ENCODE data around the gene UBAP2. TPM values are rescaled to one million over a fixed set of nuclear protein-coding genes. Genes with fewer than 3 reads are reported as not detected.
"Not testable (repeated sequence)": the region's sequence is repeated elsewhere in the genome, so short reads cannot be mapped to it uniquely, and the experiment has no call there.

Gene UBAP2
- polyA plus RNA-seq, 2 donors: 12.6 to 15.6 TPM

GRCh38 chr9:34059281-34059680, 10.6 kb upstream of the UBAP2 start:
- no peaks in the 10 kb centered on the region for H3K9me3 ChIP-seq (ENCODE audit: control insufficient read depth in 2 of 2, insufficient read depth in 1 of 2, low read depth in 1 of 2, low read length in 1 of 2)
- H3K27me3 ChIP-seq (ENCODE audit: control insufficient read depth in 1 of 2, insufficient read depth in 2 of 2, low read length in 2 of 2): no peaks in the 10 kb centered on the region
- H3K36me3 ChIP-seq (ENCODE audit: control insufficient read depth in 2 of 2, insufficient read depth in 2 of 2, low read length in 1 of 2): no peaks in the 10 kb centered on the region
- no peak overlapping the region for H3K4me3 ChIP-seq (ENCODE audit: low read depth in 1 of 2, low read length in 2 of 2)
- H3K27ac ChIP-seq (ENCODE audit: low read depth in 2 of 2, low read length in 1 of 2): no peak overlapping the region
- 24 to 41% methylated on average over 3 of the region's 3 CpGs for WGBS, 2 donors
- no peaks in the 10 kb centered on the region for H3K4me1 ChIP-seq (ENCODE audit: control insufficient read depth in 2 of 2, insufficient read depth in 2 of 2, low read length in 1 of 2)

GRCh38 chr9:34049630-34050384, 1.1 kb upstream of the UBAP2 start:
- no peaks in the 10 kb centered on the region for H3K9me3 ChIP-seq (ENCODE audit: control insufficient read depth in 2 of 2, insufficient read depth in 1 of 2, low read depth in 1 of 2, low read length in 1 of 2)
- 34 to 50% methylated on average over 18 of the region's 18 CpGs for WGBS, 2 donors
- no peaks in the 10 kb centered on the region for H3K36me3 ChIP-seq (ENCODE audit: control insufficient read depth in 2 of 2, insufficient read depth in 2 of 2, low read length in 1 of 2)
- H3K4me1 ChIP-seq (ENCODE audit: control insufficient read depth in 2 of 2, insufficient read depth in 2 of 2, low read length in 1 of 2): peaks cover 0 to 3% of the 10 kb centered on the region in 2 donors
- no peaks in the 10 kb centered on the region for H3K27me3 ChIP-seq (ENCODE audit: control insufficient read depth in 1 of 2, insufficient read depth in 2 of 2, low read length in 2 of 2)
- H3K4me3 ChIP-seq (ENCODE audit: low read depth in 1 of 2, low read length in 2 of 2): peak overlapping the region; percentile 88 to 99
- peak overlapping the region; percentile 96 to 99 for H3K27ac ChIP-seq (ENCODE audit: low read depth in 2 of 2, low read length in 1 of 2)

- Histone ChIP-seq H3K9me3 (ENCODE audit: control insufficient read depth in 2 of 2, insufficient read depth in 1 of 2, low read depth in 1 of 2, low read length in 1 of 2) (no peaks in the 10 kb centered on the region), H3K4me3 (ENCODE audit: low read depth in 1 of 2, low read length in 2 of 2) (peak overlapping the region; percentile 88 to 99), H3K27ac (ENCODE audit: low read depth in 2 of 2, low read length in 1 of 2) (peak overlapping the region; percentile 96 to 99), H3K36me3 (ENCODE audit: control insufficient read depth in 2 of 2, insufficient read depth in 2 of 2, low read length in 1 of 2) (no peaks in the 10 kb centered on the region), H3K27me3 (ENCODE audit: control insufficient read depth in 1 of 2, insufficient read depth in 2 of 2, low read length in 2 of 2) (no peaks in the 10 kb centered on the region), H3K4me1 (ENCODE audit: control insufficient read depth in 2 of 2, insufficient read depth in 2 of 2, low read length in 1 of 2) (peaks cover 0 to 3% of the 10 kb centered on the region in 2 donors)
- WGBS, 2 donors: 0 to 2% methylated on average over 29 of the region's 29 CpGs
Measured at GRCh38 chr9:34047864-34048726, 592 bp downstream of the UBAP2 start.

GRCh38 chr9:34046784-34047379, 1.8 kb downstream of the UBAP2 start:
- 43 to 61% methylated on average over 5 of the region's 5 CpGs for WGBS, 2 donors
- H3K36me3 ChIP-seq (ENCODE audit: control insufficient read depth in 2 of 2, insufficient read depth in 2 of 2, low read length in 1 of 2): no peaks in the 10 kb centered on the region
- peaks cover 0 to 3% of the 10 kb centered on the region in 2 donors for H3K4me1 ChIP-seq (ENCODE audit: control insufficient read depth in 2 of 2, insufficient read depth in 2 of 2, low read length in 1 of 2)
- peak overlapping the region in 1 of 2 donors; percentile 99 for H3K4me3 ChIP-seq (ENCODE audit: low read depth in 1 of 2, low read length in 2 of 2)
- no peaks in the 10 kb centered on the region for H3K27me3 ChIP-seq (ENCODE audit: control insufficient read depth in 1 of 2, insufficient read depth in 2 of 2, low read length in 2 of 2)
- no peaks in the 10 kb centered on the region for H3K9me3 ChIP-seq (ENCODE audit: control insufficient read depth in 2 of 2, insufficient read depth in 1 of 2, low read depth in 1 of 2, low read length in 1 of 2)
- peak overlapping the region; percentile 29 to 74 for H3K27ac ChIP-seq (ENCODE audit: low read depth in 2 of 2, low read length in 1 of 2)

- Histone ChIP-seq H3K9me3 (ENCODE audit: control insufficient read depth in 2 of 2, insufficient read depth in 1 of 2, low read depth in 1 of 2, low read length in 1 of 2) (no peaks in the 10 kb centered on the region), H3K27me3 (ENCODE audit: control insufficient read depth in 1 of 2, insufficient read depth in 2 of 2, low read length in 2 of 2) (no peaks in the 10 kb centered on the region), H3K27ac (ENCODE audit: low read depth in 2 of 2, low read length in 1 of 2) (no peak overlapping the region), H3K4me1 (ENCODE audit: control insufficient read depth in 2 of 2, insufficient read depth in 2 of 2, low read length in 1 of 2) (peaks cover 0 to 3% of the 10 kb centered on the region in 2 donors), H3K4me3 (ENCODE audit: low read depth in 1 of 2, low read length in 2 of 2) (no peak overlapping the region), H3K36me3 (ENCODE audit: control insufficient read depth in 2 of 2, insufficient read depth in 2 of 2, low read length in 1 of 2) (no peaks in the 10 kb centered on the region)
- WGBS, 2 donors: 58 to 64% methylated on average over 3 of the region's 3 CpGs
Measured at GRCh38 chr9:34045903-34046302, 2.8 kb downstream of the UBAP2 start.

- H3K27ac ChIP-seq (ENCODE audit: low read depth in 2 of 2, low read length in 1 of 2); H3K9me3 ChIP-seq (ENCODE audit: control insufficient read depth in 2 of 2, insufficient read depth in 1 of 2, low read depth in 1 of 2, low read length in 1 of 2); H3K4me1 ChIP-seq (ENCODE audit: control insufficient read depth in 2 of 2, insufficient read depth in 2 of 2, low read length in 1 of 2); H3K27me3 ChIP-seq (ENCODE audit: control insufficient read depth in 1 of 2, insufficient read depth in 2 of 2, low read length in 2 of 2); H3K36me3 ChIP-seq (ENCODE audit: control insufficient read depth in 2 of 2, insufficient read depth in 2 of 2, low read length in 1 of 2); H3K4me3 ChIP-seq (ENCODE audit: low read depth in 1 of 2, low read length in 2 of 2): not testable (repeated sequence)
- WGBS, 2 donors: 94 to 96% methylated on average over 10 of the region's 10 CpGs
Measured at GRCh38 chr9:34042074-34042473, 6.6 kb downstream of the UBAP2 start.

GRCh38 chr9:34038851-34039250, 9.8 kb downstream of the UBAP2 start:
- H3K36me3 ChIP-seq (ENCODE audit: control insufficient read depth in 2 of 2, insufficient read depth in 2 of 2, low read length in 1 of 2); H3K9me3 ChIP-seq (ENCODE audit: control insufficient read depth in 2 of 2, insufficient read depth in 1 of 2, low read depth in 1 of 2, low read length in 1 of 2): not testable (repeated sequence)
- 96 to 99% methylated on average over 14 to 37 of the region's 37 CpGs for WGBS, 2 donors

GRCh38 chr9:34037626-34038025, 11.1 kb downstream of the UBAP2 start:
- Histone ChIP-seq H3K4me1 (ENCODE audit: control insufficient read depth in 2 of 2, insufficient read depth in 2 of 2, low read length in 1 of 2) (no peaks in the 10 kb centered on the region), H3K9me3 (ENCODE audit: control insufficient read depth in 2 of 2, insufficient read depth in 1 of 2, low read depth in 1 of 2, low read length in 1 of 2) (no peaks in the 10 kb centered on the region), H3K27ac (ENCODE audit: low read depth in 2 of 2, low read length in 1 of 2) (no peak overlapping the region), H3K4me3 (ENCODE audit: low read depth in 1 of 2, low read length in 2 of 2) (no peak overlapping the region), H3K27me3 (ENCODE audit: control insufficient read depth in 1 of 2, insufficient read depth in 2 of 2, low read length in 2 of 2) (no peaks in the 10 kb centered on the region), H3K36me3 (ENCODE audit: control insufficient read depth in 2 of 2, insufficient read depth in 2 of 2, low read length in 1 of 2) (no peaks in the 10 kb centered on the region)
- WGBS, 2 donors: 79 to 86% methylated on average over 2 of the region's 2 CpGs

More at GRCh38 chr9:34038851-34039250, 9.8 kb downstream of the UBAP2 start:
- not testable (repeated sequence) for H3K4me3 ChIP-seq (ENCODE audit: low read depth in 1 of 2, low read length in 2 of 2); H3K4me1 ChIP-seq (ENCODE audit: control insufficient read depth in 2 of 2, insufficient read depth in 2 of 2, low read length in 1 of 2); H3K27me3 ChIP-seq (ENCODE audit: control insufficient read depth in 1 of 2, insufficient read depth in 2 of 2, low read length in 2 of 2); H3K27ac ChIP-seq (ENCODE audit: low read depth in 2 of 2, low read length in 1 of 2)

GRCh38 chr9:34036625-34037024, 12.1 kb downstream of the UBAP2 start:
- WGBS, 2 donors: 96% methylated on average over 4 to 5 of the region's 5 CpGs
- no peaks in the 10 kb centered on the region for H3K4me1 ChIP-seq (ENCODE audit: control insufficient read depth in 2 of 2, insufficient read depth in 2 of 2, low read length in 1 of 2)
- H3K36me3 ChIP-seq (ENCODE audit: control insufficient read depth in 2 of 2, insufficient read depth in 2 of 2, low read length in 1 of 2): no peaks in the 10 kb centered on the region
- no peaks in the 10 kb centered on the region for H3K9me3 ChIP-seq (ENCODE audit: control insufficient read depth in 2 of 2, insufficient read depth in 1 of 2, low read depth in 1 of 2, low read length in 1 of 2)
- H3K4me3 ChIP-seq (ENCODE audit: low read depth in 1 of 2, low read length in 2 of 2): no peak overlapping the region
- H3K27ac ChIP-seq (ENCODE audit: low read depth in 2 of 2, low read length in 1 of 2): no peak overlapping the region
- H3K27me3 ChIP-seq (ENCODE audit: control insufficient read depth in 1 of 2, insufficient read depth in 2 of 2, low read length in 2 of 2): no peaks in the 10 kb centered on the region
